NCI-H446 treated with DMSO at 0.1 percent for 48 hours (cell line): ENCODE results near the gene CCDC73.
A peak's percentile ranks its signal among the peaks of the same experiment; 100 is the strongest.

Source experiments
- DNase-seq: peaks from one replicate; lab custom pipeline; 2025; lab: John Stamatoyannopoulos, UW

CCDC73 gene

DNA sequence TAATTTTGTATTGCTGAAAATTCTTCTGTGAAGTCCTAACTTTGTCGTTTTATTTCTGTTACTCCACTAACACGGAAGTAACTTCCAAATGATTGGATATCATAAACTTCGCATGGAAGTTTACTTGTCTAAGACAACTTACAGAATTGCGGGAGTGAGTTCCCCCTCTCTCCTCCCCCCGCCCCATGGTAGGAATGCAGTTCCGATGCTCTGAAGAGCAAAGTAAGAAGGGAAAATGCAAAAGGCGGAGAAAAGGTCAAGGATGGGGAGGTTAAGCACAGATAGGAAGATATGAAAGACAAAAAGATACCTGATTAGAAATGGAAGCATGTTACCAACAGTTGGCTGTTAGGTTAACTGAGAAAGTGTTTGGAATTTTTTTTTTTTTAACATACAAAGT, 209.5 kb downstream of the CCDC73 start:
- no peak for DNase-seq

DNA sequence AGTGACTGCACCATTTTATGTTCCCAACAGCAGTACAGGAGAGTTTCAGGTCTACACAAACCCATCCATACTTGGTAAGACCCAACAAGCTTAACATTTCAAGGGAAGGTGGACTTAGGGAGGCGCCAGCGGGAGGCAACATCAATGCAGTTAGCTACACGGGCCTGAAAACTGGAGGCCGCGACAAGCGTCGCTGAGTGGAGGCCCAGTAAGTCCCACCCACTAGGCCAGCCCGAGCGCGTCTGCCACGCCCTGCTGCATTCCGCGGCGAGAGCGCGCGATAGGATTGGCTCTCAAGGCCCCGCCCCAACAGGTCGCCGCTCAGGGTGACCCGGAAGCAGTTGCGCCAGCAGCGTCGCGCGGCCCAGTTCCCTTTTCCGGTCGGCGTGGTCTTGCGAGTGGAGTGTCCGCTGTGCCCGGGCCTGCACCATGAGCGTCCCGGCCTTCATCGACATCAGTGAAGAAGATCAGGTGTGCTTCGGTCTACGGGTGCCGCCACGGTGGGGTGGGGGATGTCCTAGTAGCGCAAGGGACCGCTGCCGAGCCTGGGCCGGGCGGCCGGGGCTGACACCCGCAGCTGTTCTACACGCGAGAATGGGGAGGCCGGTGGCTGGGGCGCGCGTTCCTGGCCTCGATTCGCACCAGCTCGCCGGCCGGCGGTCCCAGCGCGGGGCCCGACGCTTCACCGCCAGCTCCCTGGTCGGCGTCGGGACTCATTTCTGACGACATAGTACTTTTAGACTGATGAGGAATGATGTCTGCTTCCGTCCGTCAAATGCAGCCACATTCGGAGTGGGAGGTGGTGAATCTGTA, 210.8 kb downstream of the CCDC73 start, which contains the start of gene EIF3M:
Gene EIF3M (plus strand): TSS at position 373 of the 813 bp plus-strand sequence. CDS start 57 bp downstream, at position 430.
- peak; percentile 95 for DNase-seq

DNA sequence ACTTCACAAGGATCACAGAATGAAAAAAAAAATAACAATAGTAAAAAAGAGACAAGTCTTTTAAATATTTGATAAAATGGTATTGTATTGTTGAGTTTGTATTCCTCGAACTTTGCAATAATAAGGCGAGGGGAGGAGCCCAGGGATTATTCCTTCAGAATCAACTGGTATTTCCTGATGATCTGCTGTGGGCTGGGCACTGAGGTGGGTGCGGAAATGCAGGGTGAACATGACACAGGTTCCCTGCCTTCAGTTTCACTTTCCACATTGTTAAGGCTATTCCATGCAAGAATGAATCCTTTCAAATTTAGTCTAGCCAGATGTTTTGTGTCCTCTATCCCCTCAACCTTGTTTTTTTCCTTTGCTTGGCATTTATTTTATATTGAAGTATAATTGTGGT, 212.9 kb downstream of the CCDC73 start:
- no peak for DNase-seq

DNA sequence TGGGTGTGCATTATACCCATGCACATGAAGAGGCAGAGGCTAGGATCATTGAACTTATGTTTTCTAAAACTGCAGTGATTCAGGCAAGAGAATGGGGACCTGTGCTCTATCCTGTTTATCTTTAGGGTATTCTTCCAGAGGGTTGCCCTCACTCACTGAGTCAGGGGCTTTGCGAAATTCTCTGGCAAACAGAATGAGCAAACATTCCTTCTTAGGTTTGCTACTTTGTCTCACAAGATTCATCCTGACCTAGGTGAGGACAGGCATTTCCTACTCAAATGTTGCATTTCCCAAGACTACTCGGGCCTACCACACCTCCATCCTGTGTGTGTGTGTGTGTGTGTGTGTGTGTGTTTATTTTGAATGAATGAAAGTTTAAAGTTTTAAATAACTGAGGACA, 213.5 kb downstream of the CCDC73 start:
- DNase-seq: no peak

DNA sequence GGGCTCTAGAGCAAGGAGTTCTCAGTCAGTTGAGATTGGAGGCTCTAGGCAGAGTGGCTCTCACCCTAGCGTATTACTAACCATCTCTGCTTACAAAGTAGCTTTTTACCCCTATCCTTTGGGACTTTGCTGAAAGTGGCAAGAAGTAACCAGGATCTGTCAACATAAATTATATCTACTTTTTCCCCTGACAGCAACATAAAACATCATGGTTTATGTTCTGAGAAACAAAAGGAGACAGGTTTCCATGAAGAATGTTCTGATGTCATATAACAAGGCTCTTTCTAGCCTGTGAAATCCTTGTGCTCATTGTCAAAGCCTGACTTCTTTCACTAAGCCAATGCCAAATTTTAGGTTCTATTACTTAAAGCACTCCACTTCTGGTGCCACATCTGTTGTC, 218.0 kb downstream of the CCDC73 start:
- DNase-seq: no peak

DNA sequence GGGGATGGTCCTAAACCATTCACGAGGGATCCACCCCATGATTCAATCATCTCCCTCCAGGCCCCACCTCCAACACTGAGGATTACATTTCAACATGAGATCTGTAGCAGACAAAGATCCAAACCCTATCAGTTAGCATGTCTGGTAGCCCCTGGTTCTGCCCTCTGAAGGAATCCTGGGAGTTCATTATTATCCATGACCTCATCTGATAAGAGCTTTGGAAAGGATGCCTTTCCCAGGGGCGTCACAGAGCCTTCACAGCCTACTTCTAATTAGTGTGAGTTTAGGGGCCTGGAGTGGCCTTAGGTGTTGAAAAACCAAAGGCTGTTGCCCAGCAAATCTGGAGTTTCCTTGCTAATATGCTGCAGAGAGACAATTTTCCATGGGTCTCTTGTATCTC, 219.4 kb downstream of the CCDC73 start:
- no peak for DNase-seq

DNA sequence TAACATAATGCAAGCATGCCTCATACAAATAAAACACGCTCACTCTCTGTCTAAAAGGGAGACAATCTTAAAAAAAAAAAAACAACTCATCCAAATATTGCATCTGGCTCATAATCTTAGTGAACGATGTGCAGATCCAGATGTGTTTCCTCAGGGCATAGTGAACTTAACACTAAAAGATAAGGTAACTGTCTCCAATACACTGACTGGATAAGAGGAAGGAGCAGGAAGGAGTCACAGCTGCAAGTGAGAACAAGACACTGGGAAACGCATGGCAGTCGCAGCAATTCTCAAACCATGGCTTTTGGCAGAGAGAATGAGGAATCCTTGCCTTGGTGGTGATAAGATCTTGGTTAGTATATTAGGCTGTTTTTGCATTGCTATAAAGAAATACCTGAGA, 220.0 kb downstream of the CCDC73 start:
- no peak for DNase-seq

DNA sequence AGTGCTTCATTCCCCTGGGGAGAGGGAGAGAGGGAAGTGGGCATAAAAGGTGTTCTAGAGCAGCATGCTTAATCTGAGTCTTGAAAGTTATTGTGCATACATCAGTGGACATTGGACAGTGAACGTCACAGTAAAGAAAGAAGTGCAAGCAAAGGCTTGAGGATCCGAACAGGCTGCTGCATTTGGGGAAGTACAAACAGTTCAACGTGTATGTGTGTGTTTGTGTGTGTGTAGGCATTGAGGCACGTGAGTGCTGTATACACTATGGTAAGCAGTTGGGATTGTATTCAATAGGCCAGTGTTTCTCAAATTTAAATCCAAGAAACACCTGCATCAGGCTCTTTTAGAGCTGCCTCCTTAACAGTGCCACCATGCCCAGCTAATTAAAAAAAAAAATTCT, 221.2 kb downstream of the CCDC73 start:
- DNase-seq: no peak

DNA sequence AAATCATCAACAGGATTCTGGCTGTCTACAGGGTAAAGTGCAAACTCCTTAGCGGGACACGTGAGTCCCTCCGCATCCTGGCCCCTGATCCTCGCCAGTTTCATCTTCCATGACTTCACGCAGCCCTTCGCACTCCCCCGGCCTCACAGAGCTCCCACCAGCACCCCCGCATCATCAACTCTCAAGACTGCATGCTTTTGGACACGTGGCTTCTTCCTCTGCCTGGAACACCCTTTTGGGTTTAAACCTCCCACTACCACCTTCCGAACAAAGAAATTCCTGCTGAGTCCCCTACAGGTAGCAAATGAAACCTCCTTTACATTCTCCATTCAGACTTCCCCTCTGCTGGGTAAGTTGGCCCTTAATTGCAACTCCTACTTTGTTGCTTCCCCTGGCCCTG, 223.4 kb downstream of the CCDC73 start:
- no peak for DNase-seq

DNA sequence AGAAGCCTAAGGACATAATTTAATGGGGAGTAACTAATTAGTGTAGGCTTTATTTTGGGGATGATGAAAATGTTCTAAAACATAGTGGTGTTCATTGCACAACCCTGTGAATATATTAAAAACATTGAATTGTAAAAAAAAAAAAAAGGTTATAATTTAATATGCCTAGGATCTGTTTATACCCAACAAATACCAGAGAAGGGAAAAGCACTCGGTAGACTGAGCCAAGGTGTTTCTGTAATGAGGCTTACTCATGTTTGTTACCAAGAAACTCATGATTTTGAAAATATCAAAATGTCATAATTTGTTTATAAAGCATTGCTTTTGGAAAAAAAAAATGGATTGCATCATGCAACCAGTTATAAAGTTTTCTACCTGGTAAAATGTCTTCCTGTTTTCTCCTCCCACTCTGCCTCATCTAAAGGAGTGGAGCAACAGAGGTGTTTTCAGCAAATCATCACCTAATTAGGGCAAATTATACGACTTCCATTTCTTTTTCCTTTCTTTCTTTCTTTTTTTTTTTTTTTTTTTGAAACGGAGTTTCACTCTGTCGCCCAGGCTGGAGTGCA, 225.1 kb downstream of the CCDC73 start:
- no peak for DNase-seq

DNA sequence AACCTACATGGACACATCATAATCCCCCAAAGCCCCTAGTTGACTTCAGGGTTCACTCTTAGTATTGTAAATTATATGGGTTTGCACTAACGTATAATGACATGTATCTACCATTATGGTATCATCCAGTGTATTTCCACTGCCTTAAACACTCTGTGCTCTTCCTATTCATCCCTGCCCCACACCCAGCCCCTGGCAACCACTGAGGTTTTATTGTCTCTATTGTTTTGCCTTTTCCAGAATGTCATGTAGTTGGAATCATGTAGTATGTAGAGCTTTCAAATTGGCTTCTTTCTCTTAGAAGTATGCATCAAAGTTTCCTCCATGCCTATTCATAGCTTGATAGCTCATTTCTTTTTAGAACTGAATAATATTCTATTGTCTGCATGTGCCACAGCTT, 227.3 kb downstream of the CCDC73 start:
- DNase-seq: no peak

DNA sequence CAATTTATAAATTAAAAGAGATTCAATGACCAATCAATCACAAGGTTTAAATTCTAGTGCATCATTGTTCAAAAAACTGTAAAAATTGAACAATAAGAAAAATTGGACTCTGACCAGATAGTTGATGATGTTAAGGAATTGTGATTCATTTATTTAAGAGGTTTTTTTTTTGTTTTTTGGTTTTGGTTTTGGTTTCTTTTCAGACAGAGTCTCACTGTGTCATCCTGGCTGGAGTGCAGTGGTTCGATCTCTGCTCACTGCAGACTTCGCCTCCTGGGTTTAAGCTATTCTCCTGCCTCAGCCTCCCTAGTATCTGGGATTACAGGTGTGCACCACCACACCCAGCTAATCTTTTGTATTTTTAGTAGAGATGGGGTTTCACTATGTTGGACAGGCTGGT, 227.9 kb downstream of the CCDC73 start:
- no peak for DNase-seq

DNA sequence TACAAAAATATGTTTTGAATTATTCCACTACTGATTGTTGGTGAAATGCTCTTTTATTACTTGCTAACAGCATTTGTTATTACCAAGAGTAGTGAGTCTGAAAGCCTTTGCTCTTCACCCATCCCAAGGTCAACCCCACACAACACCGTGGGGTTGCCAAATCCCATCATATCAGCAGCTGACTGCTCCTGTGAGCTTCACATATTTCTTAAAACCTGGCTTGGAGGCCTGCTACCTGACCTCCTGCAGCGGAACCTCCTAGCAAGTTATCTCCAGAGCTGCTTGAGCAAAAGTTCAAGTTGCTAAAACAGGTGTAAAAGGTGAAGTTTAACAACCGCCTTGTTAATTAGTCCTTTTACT, 230.9 kb downstream of the CCDC73 start:
- DNase-seq: no peak

DNA sequence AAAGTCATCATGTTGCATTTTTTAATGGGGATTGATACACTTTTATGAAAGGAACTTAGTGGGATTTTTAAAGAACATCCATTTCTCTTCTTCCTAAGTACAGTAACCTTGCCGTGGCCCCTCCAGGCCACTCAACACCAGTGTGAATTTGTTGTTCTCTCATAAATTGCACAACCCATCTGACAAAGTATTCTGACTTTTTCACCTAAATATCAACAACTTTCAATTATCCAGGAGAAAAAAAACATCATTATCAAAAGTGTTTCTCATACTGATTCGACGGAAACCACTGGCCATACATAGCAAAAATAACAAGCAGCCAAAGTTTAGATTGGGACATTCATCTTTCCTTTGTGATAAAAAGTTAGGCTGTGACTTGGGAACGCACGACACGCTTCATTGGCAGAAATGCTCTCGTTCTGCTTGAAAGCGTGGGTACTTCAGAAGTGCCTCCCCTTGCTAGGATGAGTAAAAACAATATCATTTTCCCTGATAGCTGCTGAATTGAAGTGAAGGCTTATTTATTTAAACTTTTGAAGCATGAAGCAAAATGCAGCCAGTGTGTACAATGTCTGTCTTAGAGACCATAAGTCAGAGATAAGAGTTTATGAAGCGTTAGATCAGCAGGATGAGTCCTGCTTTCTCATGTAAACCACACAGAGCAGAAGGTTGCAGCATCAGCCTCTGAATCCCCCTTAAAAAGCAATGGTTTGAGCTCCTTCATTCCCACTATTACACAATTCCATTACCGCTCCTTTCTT, 231.4 kb downstream of the CCDC73 start:
- DNase-seq: no peak

DNA sequence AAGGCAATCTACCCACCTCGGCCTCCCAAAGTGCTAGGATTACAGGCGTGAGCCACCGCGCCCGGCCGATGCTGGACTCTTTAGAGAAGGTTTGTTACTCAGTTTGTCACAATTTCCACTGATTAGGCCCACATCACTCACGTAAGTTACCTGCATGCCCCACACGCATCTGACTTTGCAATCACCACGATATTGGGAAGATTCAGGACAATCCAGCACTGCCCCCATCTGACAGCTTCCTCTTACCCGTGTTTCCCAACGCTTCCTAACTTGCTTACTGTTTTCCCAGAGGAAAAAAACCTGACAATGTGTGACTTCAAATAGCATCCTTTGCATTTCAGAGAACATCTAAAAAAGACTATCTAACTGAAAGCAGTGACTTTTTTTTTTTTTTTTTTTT, 232.6 kb downstream of the CCDC73 start:
- DNase-seq: no peak

DNA sequence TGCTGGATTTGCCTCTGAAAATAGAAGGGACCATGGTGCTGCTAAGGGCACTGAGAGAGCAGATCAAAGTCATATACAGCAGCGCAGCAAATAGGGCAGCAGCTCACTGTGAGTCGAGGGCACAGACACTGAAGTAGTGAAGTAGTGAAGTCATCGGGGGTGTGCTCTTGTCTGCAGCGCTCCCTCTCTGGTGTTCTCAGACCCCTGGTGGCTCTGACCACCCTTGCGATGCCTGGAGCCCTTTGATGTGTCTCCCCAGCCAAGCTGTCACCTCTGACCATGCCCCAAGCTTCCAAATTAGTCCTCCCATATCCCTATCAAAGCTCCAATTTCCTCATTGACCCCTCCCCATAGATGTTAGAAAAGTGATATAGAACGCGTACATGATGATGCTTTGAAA, 238.6 kb downstream of the CCDC73 start:
- no peak for DNase-seq

DNA sequence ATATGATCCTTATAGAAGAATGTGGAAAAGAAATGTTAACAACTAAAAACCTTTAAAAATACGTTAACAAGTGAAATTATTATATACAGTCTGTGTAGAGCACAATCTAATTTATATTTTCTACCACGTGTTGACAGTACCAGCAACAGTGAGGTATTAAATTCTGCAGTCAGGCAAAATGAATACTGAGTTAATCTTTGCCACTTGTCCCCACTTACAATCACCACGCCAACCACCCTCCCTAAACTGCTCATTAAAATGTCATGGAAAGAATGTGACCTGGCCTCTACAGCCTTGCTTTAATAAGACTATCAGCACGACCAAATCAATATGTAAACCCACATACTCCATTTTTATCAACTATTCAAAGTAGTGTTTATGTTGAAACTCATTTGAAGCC, 239.4 kb downstream of the CCDC73 start:
- no peak for DNase-seq
